HepG2 (cell line): ENCODE measurements around the gene MSS51. TPM values are rescaled to one million over a fixed set of nuclear protein-coding genes. Genes with fewer than 3 reads are reported as not detected.

Source experiments
- polyA plus RNA-seq, 8 experiments: library from polyadenylated mRNA; depleted of rRNA in 3 of 8; stranded (reverse) in 7 of 8; unstranded in 1 of 8; fragments of >200 nt; fragmentation: Illumina TruSeq in 4 of 8; extraction: Trizol in 4 of 8; gene quantifications; 2 replicates each; pipeline versions ENCODE4 v1.2.1 to v1.2.3, GENCODE V29; 2011 to 2016; ENCODE audit warnings: low read depth in 4 of 8, missing spikeins in 1 of 8, mixed read lengths in 1 of 8; ENCODE audit not compliant: insufficient read depth in 1 of 8
- total RNA-seq, 5 experiments: library from RNA; depleted of rRNA; stranded (reverse); fragments of >200 nt; fragmentation: Illumina TruSeq; extraction: Trizol; gene quantifications; 2 replicates each; pipeline ENCODE4 v1.2.3, GENCODE V29; 2016; ENCODE audit warnings: low read depth in 1 of 5

Gene MSS51
- total and polyA plus RNA-seq, 2 of the 13 experiments (the other 11 are each of a cell fraction or from before 2014, with no cell fraction given): 0.91 to 2.4 TPM

Other genes starting within 250 kb of the MSS51 start
- gene DNAJC9, start 186.3 kb downstream of the MSS51 start, total RNA-seq (2016; rRNA removed; fragmentation: Illumina TruSeq; extraction: Trizol): 60.3 and 76.9 TPM in 2 replicates
- 13.4 and 15.9 TPM in 2 replicates for gene DNAJC9, start 186.3 kb downstream of the MSS51 start, polyA plus RNA-seq (2011; rRNA removed)
- 135 and 189 TPM in 2 replicates for gene MRPS16, start 180.9 kb downstream of the MSS51 start, total RNA-seq (2016; rRNA removed; fragmentation: Illumina TruSeq; extraction: Trizol)
- gene MRPS16, start 180.9 kb downstream of the MSS51 start, polyA plus RNA-seq (2011; rRNA removed): 70.1 and 70.8 TPM in 2 replicates
- gene CFAP70, start 74.7 kb downstream of the MSS51 start, total RNA-seq (2016; rRNA removed; fragmentation: Illumina TruSeq; extraction: Trizol): 0.13 and 0.27 TPM in 2 replicates
- 0.33 and 0.38 TPM in 2 replicates for gene CFAP70, start 74.7 kb downstream of the MSS51 start, polyA plus RNA-seq (2011; rRNA removed)
- gene ANXA7, start 19.5 kb downstream of the MSS51 start, total RNA-seq (2016; rRNA removed; fragmentation: Illumina TruSeq; extraction: Trizol): 89.0 and 139 TPM in 2 replicates
- 54.8 and 59.4 TPM in 2 replicates for gene ANXA7, start 19.5 kb downstream of the MSS51 start, polyA plus RNA-seq (2011; rRNA removed)
- 8.7 and 18.5 TPM in 2 replicates for gene PPP3CB, start 62.5 kb upstream of the MSS51 start, total RNA-seq (2016; rRNA removed; fragmentation: Illumina TruSeq; extraction: Trizol)
- gene PPP3CB, start 62.5 kb upstream of the MSS51 start, polyA plus RNA-seq (2011; rRNA removed): 9.5 and 11.4 TPM in 2 replicates
- gene USP54, start 157.8 kb upstream of the MSS51 start, total RNA-seq (2016; rRNA removed; fragmentation: Illumina TruSeq; extraction: Trizol): 18.1 and 20.2 TPM in 2 replicates
- gene USP54, start 157.8 kb upstream of the MSS51 start, polyA plus RNA-seq (2011; rRNA removed): 16.1 and 25.0 TPM in 2 replicates
- not detected in 2 replicates for gene MYOZ1, start 207.9 kb upstream of the MSS51 start, total RNA-seq (2016; rRNA removed; fragmentation: Illumina TruSeq; extraction: Trizol)
- gene MYOZ1, start 207.9 kb upstream of the MSS51 start, polyA plus RNA-seq (2011; rRNA removed): not detected in 2 replicates
- not detected in 2 replicates for gene SYNPO2L, start 222.5 kb upstream of the MSS51 start, total RNA-seq (2016; rRNA removed; fragmentation: Illumina TruSeq; extraction: Trizol)
- gene SYNPO2L, start 222.5 kb upstream of the MSS51 start, polyA plus RNA-seq (2011; rRNA removed): not detected in 2 replicates